HEK293 (cell line): ENCODE data around the gene CLIP4.

Source experiments
- CTCF ChIA-PET: fragments of 350-600 bp; formaldehyde crosslinking; extraction: SDS; loops from one replicate; lab custom pipeline; 2021; ENCODE audit warnings: antibody characterized with exemption; lab: Yijun Ruan, JAX
- POLR2A ChIA-PET: fragments of 300-600 bp; formaldehyde crosslinking; extraction: SDS; loops from one replicate; lab custom pipeline; 2020; ENCODE audit warnings: antibody characterized with exemption, inconsistent platforms; lab: Yijun Ruan, JAX
- H3K27ac ChIP-seq: fragments of 200-500 bp; sonication (Bioruptor generic); 2 replicates; pipeline ENCODE4 v1.5.1; 2014; ENCODE audit warnings: low read depth, low read length, control low read depth, inconsistent platforms; ENCODE audit errors: extremely low read depth
- H3K36me3 ChIP-seq, 2 experiments: fragments of 200-500 bp in 1 of 2; sonication (Bioruptor generic) in 1 of 2; 1 replicate in 1 of 2; 2 replicates in 1 of 2; pipeline ENCODE4 v1.5.1; 2014 to 2017; ENCODE audit warnings: inconsistent platforms in 2 of 2, low read length in 2 of 2; ENCODE audit not compliant: control insufficient read depth in 2 of 2, insufficient read depth in 1 of 2
- H3K4me1 ChIP-seq: fragments of 200-500 bp; sonication (Bioruptor generic); 2 replicates; pipeline ENCODE4 v1.5.1; 2014; ENCODE audit warnings: mild to moderate bottlenecking, low read length, inconsistent platforms; ENCODE audit not compliant: control insufficient read depth, insufficient read depth
- H3K4me3 ChIP-seq: 2 replicates; pipeline ENCODE4 v1.5.1; 2011; ENCODE audit warnings: low read depth, mild to moderate bottlenecking, control low read depth, low read length, moderate library complexity
- H3K9me3 ChIP-seq: fragments of 200-500 bp; sonication (Bioruptor generic); 2 replicates; pipeline ENCODE4 v1.5.1; 2014; ENCODE audit warnings: low read depth, low read length, inconsistent platforms; ENCODE audit not compliant: control insufficient read depth, insufficient read depth
- EGR2 ChIP-seq: fragments of 450-650 bp; formaldehyde crosslinking; IDR thresholded peaks from 2 replicates; pipeline ENCODE4 v1.5.1; 2016; ENCODE audit warnings: low read depth, missing biosample characterization, missing genetic modification characterization
- GLI4 ChIP-seq: fragments of 450-650 bp; formaldehyde crosslinking; IDR thresholded peaks from 2 replicates; pipeline ENCODE4 v1.5.1; 2016; ENCODE audit warnings: missing biosample characterization, missing genetic modification characterization
- KLF1 ChIP-seq: fragments of 450-650 bp; formaldehyde crosslinking; IDR thresholded peaks from 2 replicates; pipeline ENCODE4 v1.5.1; 2016; ENCODE audit warnings: missing biosample characterization, missing genetic modification characterization
- KLF10 ChIP-seq: fragments of 450-650 bp; IDR thresholded peaks from 2 replicates; pipeline ENCODE4 v1.5.1; 2018; ENCODE audit warnings: missing biosample characterization, mild to moderate bottlenecking, missing genetic modification characterization
- OVOL3 ChIP-seq: fragments of 450-650 bp; formaldehyde crosslinking; IDR thresholded peaks from 2 replicates; pipeline ENCODE4 v1.5.1; 2016; ENCODE audit warnings: missing biosample characterization, missing genetic modification characterization
- SCRT2 ChIP-seq: fragments of 450-650 bp; formaldehyde crosslinking; IDR thresholded peaks from 2 replicates; pipeline ENCODE4 v1.5.1; 2016; ENCODE audit warnings: missing biosample characterization, missing genetic modification characterization
- SP2 ChIP-seq: fragments of 450-650 bp; formaldehyde crosslinking; IDR thresholded peaks from 2 replicates; pipeline ENCODE4 v1.5.1; 2016; ENCODE audit warnings: missing biosample characterization, missing genetic modification characterization
- SP7 ChIP-seq: fragments of 450-650 bp; formaldehyde crosslinking; IDR thresholded peaks from 2 replicates; pipeline ENCODE4 v1.5.1; 2016; ENCODE audit warnings: missing biosample characterization, missing genetic modification characterization
- TRIM28 ChIP-seq: IDR thresholded peaks from 2 replicates; pipeline ENCODE4 v1.6.1; 2011; ENCODE audit warnings: low read length, control low read depth, borderline replicate concordance
- YY2 ChIP-seq: fragments of 450-650 bp; formaldehyde crosslinking; IDR thresholded peaks from 2 replicates; pipeline ENCODE4 v1.5.1; 2016; ENCODE audit warnings: missing biosample characterization, missing genetic modification characterization
- ZBTB17 ChIP-seq: fragments of 450-650 bp; formaldehyde crosslinking; IDR thresholded peaks from 2 replicates; pipeline ENCODE4 v1.5.1; 2016; ENCODE audit warnings: missing biosample characterization, missing genetic modification characterization
- ZBTB21 ChIP-seq: fragments of 450-650 bp; formaldehyde crosslinking; IDR thresholded peaks from 2 replicates; pipeline ENCODE4 v1.5.1; 2017; ENCODE audit warnings: missing biosample characterization, missing genetic modification characterization
- ZFHX2 ChIP-seq: fragments of 450-650 bp; formaldehyde crosslinking; conservative IDR thresholded peaks from 2 replicates; pipeline ENCODE4 v1.5.1; 2016; ENCODE audit warnings: missing biosample characterization, missing genetic modification characterization
- ZFP3 ChIP-seq: fragments of 450-650 bp; formaldehyde crosslinking; IDR thresholded peaks from 2 replicates; pipeline ENCODE4 v1.5.1; 2016; ENCODE audit warnings: low read depth, missing biosample characterization, missing genetic modification characterization
- ZNF132 ChIP-seq: fragments of 450-650 bp; formaldehyde crosslinking; IDR thresholded peaks from 2 replicates; pipeline ENCODE4 v1.5.1; 2017; ENCODE audit warnings: missing biosample characterization, missing genetic modification characterization, borderline replicate concordance
- ZNF138 ChIP-seq: fragments of 450-650 bp; formaldehyde crosslinking; IDR thresholded peaks from 2 replicates; pipeline ENCODE4 v1.5.1; 2016; ENCODE audit warnings: missing biosample characterization, missing genetic modification characterization, borderline replicate concordance
- ZNF223 ChIP-seq: fragments of 450-650 bp; formaldehyde crosslinking; IDR thresholded peaks from 2 replicates; pipeline ENCODE4 v1.5.1; 2016; ENCODE audit warnings: missing biosample characterization, missing genetic modification characterization
- ZNF324 ChIP-seq: fragments of 450-650 bp; formaldehyde crosslinking; IDR thresholded peaks from 2 replicates; pipeline ENCODE4 v1.5.1; 2016; ENCODE audit warnings: missing biosample characterization, missing genetic modification characterization
- ZNF335 ChIP-seq: fragments of 450-650 bp; formaldehyde crosslinking; conservative IDR thresholded peaks from 2 replicates; pipeline ENCODE4 v1.5.1; 2016; ENCODE audit warnings: missing biosample characterization, missing genetic modification characterization
- ZNF366 ChIP-seq: fragments of 450-650 bp; formaldehyde crosslinking; conservative IDR thresholded peaks from 2 replicates; pipeline ENCODE4 v1.5.1; 2016; ENCODE audit warnings: missing biosample characterization, missing genetic modification characterization
- ZNF664 ChIP-seq: fragments of 450-650 bp; formaldehyde crosslinking; IDR thresholded peaks from 2 replicates; pipeline ENCODE4 v1.5.1; 2016; ENCODE audit warnings: missing biosample characterization, missing genetic modification characterization
- ZNF776 ChIP-seq: fragments of 450-650 bp; formaldehyde crosslinking; IDR thresholded peaks from 2 replicates; pipeline ENCODE4 v1.5.0; 2017; ENCODE audit warnings: missing biosample characterization, missing genetic modification characterization, borderline replicate concordance
- ZNF777 ChIP-seq: fragments of 450-650 bp; formaldehyde crosslinking; IDR thresholded peaks from 2 replicates; pipeline ENCODE4 v1.5.1; 2017; ENCODE audit warnings: missing biosample characterization, missing genetic modification characterization, borderline replicate concordance
- TF ChIP-seq, protein P1 (sequence below): fragments of 450-650 bp; formaldehyde crosslinking; IDR thresholded peaks from 2 replicates; pipeline ENCODE4 v1.5.1; 2016; ENCODE audit warnings: missing biosample characterization, missing genetic modification characterization
- TF ChIP-seq, protein P2 (sequence below): fragments of 450-650 bp; formaldehyde crosslinking; IDR thresholded peaks from 2 replicates; pipeline ENCODE4 v1.5.1; 2016; ENCODE audit warnings: missing biosample characterization, missing genetic modification characterization, low read depth
- TF ChIP-seq, protein P3 (sequence below): fragments of 450-650 bp; formaldehyde crosslinking; IDR thresholded peaks from 2 replicates; pipeline ENCODE4 v1.5.1; 2017; ENCODE audit warnings: missing biosample characterization, missing genetic modification characterization

The CLIP4 gene

DNA sequence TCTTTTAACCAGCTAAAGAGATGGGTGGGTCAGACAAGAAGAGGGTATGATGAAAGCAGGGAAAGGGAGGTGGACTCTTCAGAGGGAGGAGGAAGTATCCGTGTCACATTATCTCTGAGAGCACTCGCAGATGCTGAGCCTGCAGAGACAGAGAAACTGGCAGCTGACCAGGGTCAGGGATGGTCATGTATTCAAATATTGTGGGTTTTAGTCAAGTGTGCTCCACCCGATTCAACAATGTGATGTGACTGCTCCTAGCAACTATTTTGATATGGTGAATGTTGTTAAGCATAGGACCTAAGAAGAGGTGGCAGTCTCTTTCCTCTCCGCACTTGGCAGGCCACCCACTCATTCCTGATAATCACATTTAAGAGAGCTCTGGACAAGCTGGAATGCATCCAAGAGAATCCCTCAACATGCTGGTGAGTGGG is 1.3 kb upstream of the CLIP4 start:
- H3K27ac ChIP-seq = no peak overlapping the region
- CTCF ChIA-PET = no interaction called here
- no peak overlapping the region for H3K4me3 ChIP-seq
- TF ChIP-seq EGR2 (tag by site-specific recombination) = 0 out of 2 replicates have a peak, but pooled peaks have one; percentile 29
- TF ChIP-seq GLI4 = no peak
- TF ChIP-seq KLF1 (tag by site-specific recombination) = peak; percentile 61; the same call in 1 of the 2 replicates
- TF ChIP-seq, protein P1, sequence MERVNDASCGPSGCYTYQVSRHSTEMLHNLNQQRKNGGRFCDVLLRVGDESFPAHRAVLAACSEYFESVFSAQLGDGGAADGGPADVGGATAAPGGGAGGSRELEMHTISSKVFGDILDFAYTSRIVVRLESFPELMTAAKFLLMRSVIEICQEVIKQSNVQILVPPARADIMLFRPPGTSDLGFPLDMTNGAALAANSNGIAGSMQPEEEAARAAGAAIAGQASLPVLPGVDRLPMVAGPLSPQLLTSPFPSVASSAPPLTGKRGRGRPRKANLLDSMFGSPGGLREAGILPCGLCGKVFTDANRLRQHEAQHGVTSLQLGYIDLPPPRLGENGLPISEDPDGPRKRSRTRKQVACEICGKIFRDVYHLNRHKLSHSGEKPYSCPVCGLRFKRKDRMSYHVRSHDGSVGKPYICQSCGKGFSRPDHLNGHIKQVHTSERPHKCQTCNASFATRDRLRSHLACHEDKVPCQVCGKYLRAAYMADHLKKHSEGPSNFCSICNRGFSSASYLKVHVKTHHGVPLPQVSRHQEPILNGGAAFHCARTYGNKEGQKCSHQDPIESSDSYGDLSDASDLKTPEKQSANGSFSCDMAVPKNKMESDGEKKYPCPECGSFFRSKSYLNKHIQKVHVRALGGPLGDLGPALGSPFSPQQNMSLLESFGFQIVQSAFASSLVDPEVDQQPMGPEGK = no peak
- TF ChIP-seq ZNF138 (tag by site-specific recombination) = no peak
- no peak for TF ChIP-seq ZFP3 (tag by site-specific recombination)
- TF ChIP-seq ZNF324 (tag by site-specific recombination) = no peak
- TF ChIP-seq KLF10 = no peak
- TF ChIP-seq ZFHX2 (tag by site-specific recombination) = peak; percentile 37
- TF ChIP-seq, all 188 proteins: peak for 3
- no peaks in the 10 kb centered on the region for H3K36me3 ChIP-seq
- no peaks in the 10 kb centered on the region for H3K9me3 ChIP-seq
- POLR2A ChIA-PET = interaction anchor here (1.2 to 1.3 kb wide), 2 partner anchors 10 to 12 kb away, joined by 4 to 5 read pairs; no protein-coding TSS in a partner anchor
- H3K4me1 ChIP-seq = peaks cover 15% of the 10 kb centered on the region

DNA sequence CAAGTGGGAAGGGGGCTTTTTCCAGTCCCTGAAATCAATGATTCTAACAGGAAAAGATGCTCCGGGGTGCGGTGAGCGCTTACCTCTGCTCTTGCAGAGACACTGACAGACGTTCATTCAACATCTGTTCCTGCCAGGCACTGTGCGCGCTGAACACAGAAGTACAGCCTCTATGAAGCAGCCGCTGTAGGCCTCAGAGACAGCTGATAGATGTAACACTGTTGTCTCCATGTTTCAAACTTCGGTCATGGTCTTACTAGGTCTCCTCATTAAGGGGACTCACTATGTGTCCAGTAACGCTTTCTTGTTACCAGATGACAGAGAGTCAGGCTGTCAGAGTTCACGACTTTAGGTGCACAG is 649 bp upstream of the CLIP4 start:
- no peak overlapping the region for H3K4me3 ChIP-seq
- no peaks in the 10 kb centered on the region for H3K9me3 ChIP-seq
- ChIA-PET CTCF (no interaction called here), POLR2A (interaction anchor here (1.3 kb wide), 1 partner anchor 10 kb away, joined by 4 read pairs; no protein-coding TSS in a partner anchor)
- H3K27ac ChIP-seq = peak overlapping the region; percentile 79; the same call in 1 of the 2 replicates
- H3K4me1 ChIP-seq = peaks cover 15% of the 10 kb centered on the region
- H3K36me3 ChIP-seq = no peaks in the 10 kb centered on the region
- TF ChIP-seq YY2 (tag by site-specific recombination) (no peak), SP7 (tag by site-specific recombination) (no peak), ZNF777 (no peak), ZBTB17 (tag by site-specific recombination) (peak; percentile 42; the same call in 1 of the 2 replicates)

DNA sequence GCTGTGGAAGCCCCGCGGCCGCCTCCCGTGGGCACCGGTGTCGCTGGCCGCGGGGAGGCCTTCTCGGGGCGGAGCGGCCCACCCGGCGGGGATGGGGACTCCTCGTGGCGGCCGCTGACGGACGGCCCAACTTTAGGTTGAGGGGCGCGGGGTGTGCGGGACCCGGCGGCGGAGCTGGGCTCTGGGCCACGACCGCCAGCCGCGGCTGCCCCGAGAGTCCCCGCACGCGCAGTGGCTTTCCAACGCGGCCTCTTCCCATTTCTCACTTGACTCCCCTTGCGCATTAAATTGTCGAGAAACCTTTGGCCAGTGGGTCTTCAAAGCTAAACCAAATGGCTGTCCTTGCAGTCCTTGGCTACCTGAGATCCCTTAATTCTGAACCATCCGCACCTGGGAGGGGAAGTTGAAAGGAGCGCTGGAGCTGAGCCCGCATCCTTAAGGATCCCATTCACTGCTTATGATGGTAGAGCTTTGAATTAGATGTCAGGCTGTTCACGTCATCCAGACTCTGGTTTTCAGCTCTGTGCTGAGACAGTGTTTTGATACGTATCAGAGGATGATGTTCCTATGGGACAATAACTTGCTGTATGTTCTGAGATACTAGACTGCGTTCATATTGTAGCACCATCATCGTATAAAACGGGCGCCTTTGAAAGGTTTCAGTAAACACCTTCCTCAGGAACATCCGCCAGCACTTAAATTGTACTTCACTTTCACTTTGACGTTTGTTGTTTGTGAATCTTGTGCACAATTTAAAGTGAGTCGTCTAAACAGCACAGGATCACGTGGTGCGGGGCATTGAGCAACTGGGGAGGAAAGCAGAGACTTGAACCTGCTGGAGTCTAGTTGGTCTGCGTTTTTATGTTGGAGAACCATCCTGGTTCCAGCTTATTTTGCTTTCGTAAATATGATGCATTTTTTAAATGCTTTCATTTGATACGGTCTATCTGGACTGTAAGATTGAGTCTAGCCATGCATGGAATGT is 874 bp downstream of the CLIP4 start:
- CTCF ChIA-PET = interaction anchor here (0.7 to 1.1 kb wide), 5 partner anchors 9 to 679 kb away, joined by 3 to 5 read pairs (median 3); no protein-coding TSS in a partner anchor
- H3K4me3 ChIP-seq = peak overlapping the region; percentile 48
- no peaks in the 10 kb centered on the region for H3K9me3 ChIP-seq
- POLR2A ChIA-PET = interaction anchor here (0.6 to 1.0 kb wide), 3 partner anchors 9 to 221 kb away, joined by 3 to 4 read pairs (median 3); partner anchors contain the start of gene WDR43
- peaks cover 15% of the 10 kb centered on the region for H3K4me1 ChIP-seq
- peak overlapping the region; percentile 79 for H3K27ac ChIP-seq
- H3K36me3 ChIP-seq = no peaks in the 10 kb centered on the region
- TF ChIP-seq ZNF366 (tag by site-specific recombination) (peak; percentile 40; the same call in 1 of the 2 replicates), SP2 (tag by site-specific recombination) (no peak), ZNF664 (tag by site-specific recombination) (0 out of 2 replicates have a peak, but pooled peaks have one; percentile 17), SCRT2 (tag by site-specific recombination) (0 out of 2 replicates have a peak, but pooled peaks have one; percentile 33), ZNF132 (tag by site-specific recombination) (no peak), OVOL3 (tag by site-specific recombination) (no peak), SP7 (tag by site-specific recombination) (0 out of 2 replicates have a peak, but pooled peaks have one; percentile 22), ZBTB21 (tag by site-specific recombination) (peak; percentile 71), ZNF776 (tag by site-specific recombination) (no peak), ZNF335 (tag by site-specific recombination) (peak; percentile 60), TRIM28 (peak; percentile 51; the same call in 1 of the 2 replicates), ZNF223 (no peak)
- TF ChIP-seq, protein P2, sequence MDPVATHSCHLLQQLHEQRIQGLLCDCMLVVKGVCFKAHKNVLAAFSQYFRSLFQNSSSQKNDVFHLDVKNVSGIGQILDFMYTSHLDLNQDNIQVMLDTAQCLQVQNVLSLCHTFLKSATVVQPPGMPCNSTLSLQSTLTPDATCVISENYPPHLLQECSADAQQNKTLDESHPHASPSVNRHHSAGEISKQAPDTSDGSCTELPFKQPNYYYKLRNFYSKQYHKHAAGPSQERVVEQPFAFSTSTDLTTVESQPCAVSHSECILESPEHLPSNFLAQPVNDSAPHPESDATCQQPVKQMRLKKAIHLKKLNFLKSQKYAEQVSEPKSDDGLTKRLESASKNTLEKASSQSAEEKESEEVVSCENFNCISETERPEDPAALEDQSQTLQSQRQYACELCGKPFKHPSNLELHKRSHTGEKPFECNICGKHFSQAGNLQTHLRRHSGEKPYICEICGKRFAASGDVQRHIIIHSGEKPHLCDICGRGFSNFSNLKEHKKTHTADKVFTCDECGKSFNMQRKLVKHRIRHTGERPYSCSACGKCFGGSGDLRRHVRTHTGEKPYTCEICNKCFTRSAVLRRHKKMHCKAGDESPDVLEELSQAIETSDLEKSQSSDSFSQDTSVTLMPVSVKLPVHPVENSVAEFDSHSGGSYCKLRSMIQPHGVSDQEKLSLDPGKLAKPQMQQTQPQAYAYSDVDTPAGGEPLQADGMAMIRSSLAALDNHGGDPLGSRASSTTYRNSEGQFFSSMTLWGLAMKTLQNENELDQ (tag by site-specific recombination) = no peak
- TF ChIP-seq, protein P3, sequence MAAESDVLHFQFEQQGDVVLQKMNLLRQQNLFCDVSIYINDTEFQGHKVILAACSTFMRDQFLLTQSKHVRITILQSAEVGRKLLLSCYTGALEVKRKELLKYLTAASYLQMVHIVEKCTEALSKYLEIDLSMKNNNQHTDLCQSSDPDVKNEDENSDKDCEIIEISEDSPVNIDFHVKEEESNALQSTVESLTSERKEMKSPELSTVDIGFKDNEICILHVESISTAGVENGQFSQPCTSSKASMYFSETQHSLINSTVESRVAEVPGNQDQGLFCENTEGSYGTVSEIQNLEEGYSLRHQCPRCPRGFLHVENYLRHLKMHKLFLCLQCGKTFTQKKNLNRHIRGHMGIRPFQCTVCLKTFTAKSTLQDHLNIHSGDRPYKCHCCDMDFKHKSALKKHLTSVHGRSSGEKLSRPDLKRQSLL = peak; percentile 80
